Measurements from ENCODE around the gene LHFPL3.

The LHFPL3 gene

GRCh38 chr7:104642560-104642959 lies 314.2 kb downstream of the LHFPL3 start:
- TF ChIP-seq CTCF (IDR thresholded peaks at IDR 0.05) = no peak

DNA sequence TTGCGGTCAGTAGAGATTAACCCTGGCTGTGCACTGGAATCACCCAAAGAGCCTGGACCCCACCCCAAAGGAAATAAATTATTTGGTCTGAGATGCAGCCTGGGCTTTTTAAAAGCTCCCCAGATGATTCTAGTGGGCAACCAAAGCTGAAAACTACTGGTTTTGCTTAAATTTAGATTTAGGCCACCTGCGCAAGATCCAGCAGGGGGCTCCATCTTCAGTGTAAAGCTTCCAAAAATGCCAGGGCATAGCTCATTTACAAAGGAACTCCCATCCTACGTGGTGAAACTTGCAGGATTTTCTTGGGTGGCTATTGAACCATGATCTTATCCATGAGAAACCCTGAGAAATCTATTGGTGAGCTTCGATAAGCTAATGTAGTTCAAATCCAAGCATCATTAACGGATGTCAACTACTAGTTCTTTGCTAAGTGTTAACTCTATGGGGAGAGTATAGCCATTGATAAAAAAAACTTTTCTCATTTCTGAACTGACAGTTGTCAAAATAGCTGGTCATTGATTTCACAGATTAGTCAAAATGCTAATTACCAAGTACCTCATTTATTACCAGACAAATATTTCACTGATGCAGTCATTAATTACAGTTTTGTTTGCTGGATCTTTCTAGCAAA lies 315.3 kb downstream of the LHFPL3 start:
- H3K27me3 ChIP-seq = no peaks in the 10 kb centered on the region
- no peaks in the 10 kb centered on the region for H3K4me1 ChIP-seq (ENCODE audit: control insufficient read depth in 1 of 2, insufficient read depth in 1 of 2, low read depth in 1 of 2, low read length in 1 of 2)
- TF ChIP-seq CTCF (IDR thresholded peaks at IDR 0.05) = no peak
- H3K27ac ChIP-seq = no peak overlapping the region
- H3K36me3 ChIP-seq = no peaks in the 10 kb centered on the region
- no peak overlapping the region for H3K4me3 ChIP-seq (ENCODE audit: low read depth in 1 of 2, low read length in 1 of 2)
- H3K9me3 ChIP-seq = no peaks in the 10 kb centered on the region

More at GRCh38 chr7:104642560-104642959, 314.2 kb downstream of the LHFPL3 start:
- no peaks in the 10 kb centered on the region for H3K9me3 ChIP-seq
- H3K4me1 ChIP-seq (ENCODE audit: control insufficient read depth in 1 of 2, insufficient read depth in 1 of 2, low read depth in 1 of 2, low read length in 1 of 2) = no peaks in the 10 kb centered on the region
- no peaks in the 10 kb centered on the region for H3K36me3 ChIP-seq
- no peak overlapping the region for H3K4me3 ChIP-seq (ENCODE audit: low read depth in 1 of 2, low read length in 1 of 2)
- no peaks in the 10 kb centered on the region for H3K27me3 ChIP-seq
- no peak overlapping the region for H3K27ac ChIP-seq

GRCh38 chr7:104650991-104651640 lies 322.7 kb downstream of the LHFPL3 start:
- Histone ChIP-seq H3K4me3 (ENCODE audit: low read depth in 1 of 2, low read length in 1 of 2) (no peak overlapping the region), H3K27ac (no peak overlapping the region), H3K36me3 (no peaks in the 10 kb centered on the region), H3K4me1 (ENCODE audit: control insufficient read depth in 1 of 2, insufficient read depth in 1 of 2, low read depth in 1 of 2, low read length in 1 of 2) (no peaks in the 10 kb centered on the region), H3K9me3 (no peaks in the 10 kb centered on the region), H3K27me3 (no peaks in the 10 kb centered on the region)
- no peak for TF ChIP-seq CTCF (IDR thresholded peaks at IDR 0.05)

- no peak for TF ChIP-seq CTCF (IDR thresholded peaks at IDR 0.05)
- H3K9me3 ChIP-seq = no peaks in the 10 kb centered on the region
- H3K4me1 ChIP-seq (ENCODE audit: control insufficient read depth in 1 of 2, insufficient read depth in 1 of 2, low read depth in 1 of 2, low read length in 1 of 2) = no peaks in the 10 kb centered on the region
- no peak overlapping the region for H3K4me3 ChIP-seq (ENCODE audit: low read depth in 1 of 2, low read length in 1 of 2)
- no peaks in the 10 kb centered on the region for H3K36me3 ChIP-seq
- H3K27ac ChIP-seq = no peak overlapping the region
- no peaks in the 10 kb centered on the region for H3K27me3 ChIP-seq
Observed at GRCh38 chr7:104652434-104652833, 324.0 kb downstream of the LHFPL3 start.

GRCh38 chr7:104652865-104653264 lies 324.5 kb downstream of the LHFPL3 start:
- Histone ChIP-seq H3K4me1 (ENCODE audit: control insufficient read depth in 1 of 2, insufficient read depth in 1 of 2, low read depth in 1 of 2, low read length in 1 of 2) (no peaks in the 10 kb centered on the region), H3K4me3 (ENCODE audit: low read depth in 1 of 2, low read length in 1 of 2) (no peak overlapping the region), H3K27me3 (no peaks in the 10 kb centered on the region), H3K27ac (no peak overlapping the region), H3K9me3 (no peaks in the 10 kb centered on the region), H3K36me3 (no peaks in the 10 kb centered on the region)
- TF ChIP-seq CTCF (IDR thresholded peaks at IDR 0.05) = no peak

All from neutrophil (primary cell).